ENCODE measurements around the gene FBXO21.
"Not testable (repeated sequence)": the region's sequence is repeated elsewhere in the genome, so short reads cannot be mapped to it uniquely, and the experiment has no call there.

Gene FBXO21

GRCh38 chr12:117097159-117097558 lies 93.1 kb downstream of the FBXO21 start:
- H3K4me3 ChIP-seq (ENCODE audit: low read depth, low read length), result no peak overlapping the region
- DNase-seq, result no peak
- no peak for TF ChIP-seq CTCF (IDR thresholded peaks at IDR 0.05; ENCODE audit: low read depth, low read length)
- no peaks in the 10 kb centered on the region for H3K36me3 ChIP-seq
- no peaks in the 10 kb centered on the region for H3K4me1 ChIP-seq
- H3K27me3 ChIP-seq, result peaks cover 56% of the 10 kb centered on the region
- H3K9me3 ChIP-seq, result no peaks in the 10 kb centered on the region

DNA sequence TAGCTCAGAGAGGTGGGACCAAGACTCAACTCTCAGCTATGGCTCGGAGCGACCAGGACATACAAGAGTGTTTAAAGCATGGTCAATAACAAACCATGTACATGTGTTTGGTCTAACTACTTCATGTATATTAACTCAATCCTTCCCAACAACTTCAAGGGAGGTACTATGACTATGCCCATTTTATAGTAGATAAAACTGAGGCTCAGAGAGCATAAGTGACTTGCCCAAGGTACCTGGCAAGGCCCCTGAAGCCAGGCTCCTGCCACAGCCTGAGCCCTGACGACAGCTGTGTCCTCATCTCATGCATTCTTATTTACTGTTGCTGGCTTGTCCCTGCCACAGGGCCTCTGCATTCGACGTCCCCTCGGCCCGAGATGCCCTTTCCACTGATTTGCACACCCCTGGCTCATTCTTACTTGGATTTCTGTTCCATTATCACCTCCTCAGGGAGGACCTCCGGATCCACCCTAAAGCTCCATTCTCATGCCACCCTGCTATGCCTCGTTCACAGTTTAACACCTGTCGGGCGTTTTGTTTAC lies 93.7 kb downstream of the FBXO21 start:
- TF ChIP-seq CTCF (IDR thresholded peaks at IDR 0.05; ENCODE audit: low read depth, low read length), result no peak
- no peaks in the 10 kb centered on the region for H3K36me3 ChIP-seq
- no peak overlapping the region for H3K4me3 ChIP-seq (ENCODE audit: low read depth, low read length)
- H3K4me1 ChIP-seq, result no peaks in the 10 kb centered on the region
- H3K9me3 ChIP-seq, result no peaks in the 10 kb centered on the region
- no peak for DNase-seq
- peaks cover 56% of the 10 kb centered on the region for H3K27me3 ChIP-seq

DNA sequence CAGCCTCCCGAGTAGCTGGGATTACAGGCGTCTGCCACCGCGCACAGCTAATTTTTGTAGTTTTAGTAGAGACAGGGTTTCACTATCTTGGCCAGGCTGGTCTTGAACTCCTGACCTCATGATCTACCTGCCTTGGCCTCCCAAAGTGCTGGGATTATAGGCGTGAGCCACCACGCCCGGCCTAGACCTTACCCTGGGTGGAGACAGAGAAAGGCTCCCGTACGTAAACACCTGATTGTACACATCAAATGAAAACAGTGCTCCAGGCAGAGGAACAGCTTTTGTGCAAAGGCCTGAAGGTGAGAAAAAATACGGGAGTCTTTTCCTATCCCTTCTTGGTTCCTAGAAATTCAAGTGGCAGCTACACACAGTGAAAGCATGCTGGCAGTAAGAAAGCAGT lies 95.1 kb downstream of the FBXO21 start:
- H3K36me3 ChIP-seq; H3K4me3 ChIP-seq (ENCODE audit: low read depth, low read length); H3K9me3 ChIP-seq; H3K4me1 ChIP-seq; DNase-seq: not testable (repeated sequence)
- peaks cover 43% of the 10 kb centered on the region for H3K27me3 ChIP-seq

DNA sequence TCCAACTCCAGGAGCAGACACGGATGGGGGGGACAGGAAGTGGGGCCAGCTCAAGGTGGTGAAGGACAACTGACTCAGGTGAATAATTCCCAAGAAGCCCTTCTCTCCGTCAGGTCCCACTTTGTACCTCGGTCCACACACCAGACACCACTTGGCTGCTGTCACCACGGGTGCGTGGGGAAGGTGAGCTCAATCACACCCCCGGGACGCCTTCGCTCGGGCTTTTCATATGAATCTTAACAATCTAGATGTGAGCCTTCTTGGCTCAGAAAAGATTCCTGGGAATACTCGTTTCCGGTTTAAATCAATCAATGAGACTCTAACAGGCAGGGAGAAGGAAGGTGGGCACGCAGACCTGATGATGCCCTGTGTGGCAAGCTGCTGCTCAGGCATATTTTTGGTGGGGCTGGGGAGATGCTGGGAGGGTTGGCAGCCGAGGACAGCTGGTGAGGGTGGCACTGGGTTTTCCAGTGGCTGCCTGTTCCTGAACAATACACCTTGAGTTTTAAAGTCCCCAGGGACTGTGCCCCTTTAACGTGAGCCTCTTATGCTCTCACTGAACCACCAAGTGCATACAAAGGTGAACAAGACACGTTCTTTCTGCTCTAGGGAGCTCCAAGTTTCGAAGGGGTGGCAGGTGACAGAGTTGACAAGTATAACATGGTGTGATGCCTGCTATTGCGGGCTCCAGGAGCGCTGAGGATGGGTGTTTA lies 96.2 kb downstream of the FBXO21 start:
- no peaks in the 10 kb centered on the region for H3K4me1 ChIP-seq
- no peak for TF ChIP-seq CTCF (IDR thresholded peaks at IDR 0.05; ENCODE audit: low read depth, low read length)
- H3K4me3 ChIP-seq (ENCODE audit: low read depth, low read length), result no peak overlapping the region
- peaks cover 32% of the 10 kb centered on the region for H3K27me3 ChIP-seq
- H3K36me3 ChIP-seq, result no peaks in the 10 kb centered on the region
- no peak for DNase-seq
- no peaks in the 10 kb centered on the region for H3K9me3 ChIP-seq

GRCh38 chr12:117093431-117093830 lies 96.8 kb downstream of the FBXO21 start:
- Histone ChIP-seq H3K4me1 (no peaks in the 10 kb centered on the region), H3K4me3 (ENCODE audit: low read depth, low read length) (no peak overlapping the region), H3K9me3 (no peaks in the 10 kb centered on the region), H3K36me3 (no peaks in the 10 kb centered on the region), H3K27me3 (peaks cover 25% of the 10 kb centered on the region)
- DNase-seq, result no peak
- TF ChIP-seq CTCF (IDR thresholded peaks at IDR 0.05; ENCODE audit: low read depth, low read length), result no peak

GRCh38 chr12:117092886-117093285 lies 97.4 kb downstream of the FBXO21 start:
- H3K4me1 ChIP-seq, result no peaks in the 10 kb centered on the region
- TF ChIP-seq CTCF (IDR thresholded peaks at IDR 0.05; ENCODE audit: low read depth, low read length), result no peak
- peaks cover 20% of the 10 kb centered on the region for H3K27me3 ChIP-seq
- no peaks in the 10 kb centered on the region for H3K9me3 ChIP-seq
- H3K4me3 ChIP-seq (ENCODE audit: low read depth, low read length), result no peak overlapping the region
- no peaks in the 10 kb centered on the region for H3K36me3 ChIP-seq
- DNase-seq, result no peak
